ENCODE results near the gene DSCAML1. TPM values are rescaled to one million over a fixed set of nuclear protein-coding genes. Genes with fewer than 3 reads are reported as not detected.

Gene DSCAML1
- total and polyA plus RNA-seq, 2 donors from 2014 or later (not counting 2 experiments from before 2014, with no cell fraction given): not detected

Other genes starting within 250 kb of the DSCAML1 start
- gene FXYD2, start 27.5 kb upstream of the DSCAML1 start, total RNA-seq: not detected in 2 replicates
- 0.15 and 0.27 TPM in 2 replicates for gene FXYD2, start 27.5 kb upstream of the DSCAML1 start, polyA plus RNA-seq
- not detected in 2 replicates for gene FXYD6, start 79.4 kb upstream of the DSCAML1 start, total RNA-seq
- 0.09 and 0.16 TPM in 2 replicates for gene FXYD6, start 79.4 kb upstream of the DSCAML1 start, polyA plus RNA-seq
- gene TMPRSS13, start 132.2 kb upstream of the DSCAML1 start, total RNA-seq: 0.07 and 0.17 TPM in 2 replicates
- 0.06 and 0.09 TPM in 2 replicates for gene TMPRSS13, start 132.2 kb upstream of the DSCAML1 start, polyA plus RNA-seq
- 0.04 TPM in 1 of 2 replicates, not detected in the other for gene IL10RA, start 189.2 kb upstream of the DSCAML1 start, total RNA-seq
- not detected in 2 replicates for gene IL10RA, start 189.2 kb upstream of the DSCAML1 start, polyA plus RNA-seq